ENCODE results near the gene GLG1.

The GLG1 gene

GRCh38 chr16:74603848-74604247, 3.1 kb downstream of the GLG1 start:
- no peak for DNase-seq
- Mint-ChIP-seq H3K36me3 (peaks cover 38% of the 10 kb centered on the region), H3K4me3 (peak overlapping the region; percentile 99), H3K27me3 (no peaks in the 10 kb centered on the region), H3K9me3 (no peaks in the 10 kb centered on the region), H3K27ac (peak overlapping the region; percentile 71), H3K4me1 (peaks cover 84% of the 10 kb centered on the region)
- CTCF ChIA-PET, result no interaction called here

GRCh38 chr16:74601126-74601871, 5.6 kb downstream of the GLG1 start:
- Mint-ChIP-seq H3K4me1 (peaks cover 76% of the 10 kb centered on the region), H3K4me3 (peak overlapping the region; percentile 67)

GRCh38 chr16:74596586-74596985, 10.3 kb downstream of the GLG1 start:
- Mint-ChIP-seq H3K4me1 (peaks cover 52% of the 10 kb centered on the region), H3K27ac (peak overlapping the region; percentile 34), H3K4me3 (no peak overlapping the region), H3K27me3 (no peaks in the 10 kb centered on the region), H3K36me3 (peaks cover 40% of the 10 kb centered on the region), H3K9me3 (no peaks in the 10 kb centered on the region)
- no peak for DNase-seq
- CTCF ChIA-PET, result no interaction called here

More at GRCh38 chr16:74601126-74601871, 5.6 kb downstream of the GLG1 start:
- peak overlapping the region; percentile 89 for H3K27ac Mint-ChIP-seq
- DNase-seq, result peak; percentile 87
- H3K9me3 Mint-ChIP-seq, result no peaks in the 10 kb centered on the region
- H3K27me3 Mint-ChIP-seq, result no peaks in the 10 kb centered on the region
- CTCF ChIA-PET, result interaction anchor here (1.5 kb wide), 1 partner anchor 23 kb away, joined by 7 read pairs; no protein-coding TSS in a partner anchor
- H3K36me3 Mint-ChIP-seq, result peaks cover 47% of the 10 kb centered on the region

- Mint-ChIP-seq H3K27me3 (no peaks in the 10 kb centered on the region), H3K4me1 (peaks cover 32% of the 10 kb centered on the region), H3K36me3 (peaks cover 34% of the 10 kb centered on the region), H3K27ac (no peak overlapping the region), H3K4me3 (no peak overlapping the region), H3K9me3 (no peaks in the 10 kb centered on the region)
- CTCF ChIA-PET, result no interaction called here
- DNase-seq, result no peak
These were observed 14.1 kb downstream of the GLG1 start for GRCh38 chr16:74592847-74593246.

- peaks cover 35% of the 10 kb centered on the region for H3K4me1 Mint-ChIP-seq
- no peak for DNase-seq
- no peaks in the 10 kb centered on the region for H3K27me3 Mint-ChIP-seq
- no peaks in the 10 kb centered on the region for H3K9me3 Mint-ChIP-seq
- CTCF ChIA-PET, result no interaction called here
- no peak overlapping the region for H3K4me3 Mint-ChIP-seq
- peaks cover 37% of the 10 kb centered on the region for H3K36me3 Mint-ChIP-seq
- no peak overlapping the region for H3K27ac Mint-ChIP-seq
These were observed 14.9 kb downstream of the GLG1 start for GRCh38 chr16:74591876-74592650.

GRCh38 chr16:74586948-74587347, 20.0 kb downstream of the GLG1 start:
- peak overlapping the region; percentile 45 for H3K27ac Mint-ChIP-seq
- DNase-seq, result no peak
- no peaks in the 10 kb centered on the region for H3K27me3 Mint-ChIP-seq
- CTCF ChIA-PET, result interaction anchor here (1.9 kb wide), 1 partner anchor 9 kb away, joined by 5 read pairs; no protein-coding TSS in a partner anchor
- H3K9me3 Mint-ChIP-seq, result no peaks in the 10 kb centered on the region
- H3K4me3 Mint-ChIP-seq, result no peak overlapping the region
- H3K36me3 Mint-ChIP-seq, result peaks cover 33% of the 10 kb centered on the region
- peaks cover 47% of the 10 kb centered on the region for H3K4me1 Mint-ChIP-seq

GRCh38 chr16:74585846-74586443, 21.0 kb downstream of the GLG1 start:
- peaks cover 54% of the 10 kb centered on the region for H3K4me1 Mint-ChIP-seq
- H3K4me3 Mint-ChIP-seq, result no peak overlapping the region
- H3K36me3 Mint-ChIP-seq, result peaks cover 35% of the 10 kb centered on the region
- DNase-seq, result no peak
- peak overlapping the region; percentile 45 for H3K27ac Mint-ChIP-seq
- CTCF ChIA-PET, result no interaction called here
- H3K27me3 Mint-ChIP-seq, result no peaks in the 10 kb centered on the region
- no peaks in the 10 kb centered on the region for H3K9me3 Mint-ChIP-seq

GRCh38 chr16:74583926-74584666, 22.8 kb downstream of the GLG1 start:
- no peak for DNase-seq
- CTCF ChIA-PET, result no interaction called here
- no peaks in the 10 kb centered on the region for H3K9me3 Mint-ChIP-seq
- H3K36me3 Mint-ChIP-seq, result peaks cover 35% of the 10 kb centered on the region
- peaks cover 61% of the 10 kb centered on the region for H3K4me1 Mint-ChIP-seq
- no peaks in the 10 kb centered on the region for H3K27me3 Mint-ChIP-seq
- no peak overlapping the region for H3K27ac Mint-ChIP-seq
- H3K4me3 Mint-ChIP-seq, result no peak overlapping the region

GRCh38 chr16:74582970-74583369, 23.9 kb downstream of the GLG1 start:
- Mint-ChIP-seq H3K36me3 (peaks cover 31% of the 10 kb centered on the region), H3K27ac (no peak overlapping the region), H3K4me3 (no peak overlapping the region), H3K9me3 (no peaks in the 10 kb centered on the region), H3K4me1 (peaks cover 69% of the 10 kb centered on the region), H3K27me3 (no peaks in the 10 kb centered on the region)
- no peak for DNase-seq
- CTCF ChIA-PET, result no interaction called here

GRCh38 chr16:74580833-74581232, 26.1 kb downstream of the GLG1 start:
- H3K4me3 Mint-ChIP-seq, result no peak overlapping the region
- H3K27me3 Mint-ChIP-seq, result no peaks in the 10 kb centered on the region
- peak overlapping the region; percentile 55 for H3K27ac Mint-ChIP-seq
- H3K4me1 Mint-ChIP-seq, result peaks cover 57% of the 10 kb centered on the region
- no peaks in the 10 kb centered on the region for H3K9me3 Mint-ChIP-seq
- CTCF ChIA-PET, result no interaction called here
- H3K36me3 Mint-ChIP-seq, result peaks cover 22% of the 10 kb centered on the region
- no peak for DNase-seq

GRCh38 chr16:74578838-74579237, 28.1 kb downstream of the GLG1 start:
- Mint-ChIP-seq H3K9me3 (no peaks in the 10 kb centered on the region), H3K4me1 (peaks cover 47% of the 10 kb centered on the region), H3K27ac (no peak overlapping the region), H3K4me3 (no peak overlapping the region), H3K27me3 (no peaks in the 10 kb centered on the region), H3K36me3 (peaks cover 22% of the 10 kb centered on the region)
- no peak for DNase-seq
- CTCF ChIA-PET, result interaction anchor here (0.6 to 1.2 kb wide), 2 partner anchors 9 to 84 kb away, joined by 4 to 5 read pairs; no protein-coding TSS in a partner anchor

- H3K27ac Mint-ChIP-seq, result no peak overlapping the region
- H3K9me3 Mint-ChIP-seq, result no peaks in the 10 kb centered on the region
- CTCF ChIA-PET, result interaction anchor here (0.6 to 1.2 kb wide), 3 partner anchors 9 to 89 kb away, joined by 3 to 5 read pairs (median 4); no protein-coding TSS in a partner anchor
- DNase-seq, result no peak
- no peak overlapping the region for H3K4me3 Mint-ChIP-seq
- H3K36me3 Mint-ChIP-seq, result peaks cover 18% of the 10 kb centered on the region
- H3K27me3 Mint-ChIP-seq, result no peaks in the 10 kb centered on the region
- peaks cover 44% of the 10 kb centered on the region for H3K4me1 Mint-ChIP-seq
These were observed 28.5 kb downstream of the GLG1 start for GRCh38 chr16:74578433-74578832.

- no peaks in the 10 kb centered on the region for H3K9me3 Mint-ChIP-seq
- peak overlapping the region; percentile 67 for H3K27ac Mint-ChIP-seq
- H3K4me1 Mint-ChIP-seq, result peaks cover 42% of the 10 kb centered on the region
- H3K36me3 Mint-ChIP-seq, result peaks cover 17% of the 10 kb centered on the region
- no peaks in the 10 kb centered on the region for H3K27me3 Mint-ChIP-seq
- CTCF ChIA-PET, result interaction anchor here (1.0 to 1.2 kb wide), 3 partner anchors 10 to 89 kb away, joined by 3 to 5 read pairs (median 5); no protein-coding TSS in a partner anchor
- no peak for DNase-seq
- H3K4me3 Mint-ChIP-seq, result no peak overlapping the region
These were observed 29.0 kb downstream of the GLG1 start for GRCh38 chr16:74577882-74578366.

Measured in activated naive CD4-positive, alpha-beta T cell treated with anti-CD3 and anti-CD28 coated beads, Interleukin-2, amount 10 ng/mL, durations not matched to agents 7 days and 5 days (primary cell).